K562 (cell line): ENCODE results near the gene RYR1. TPM values are rescaled to one million over a fixed set of nuclear protein-coding genes. Genes with fewer than 3 reads are reported as not detected.

ENCODE experiments used
- ATAC-seq: fragments of 200-7000 bp; cut with Tn5 transposase; 3 replicates; pipeline ENCODE4 v1.9.1; 2020; ENCODE audit warnings: moderate library complexity
- BruUV-seq: library from RNA; stranded (reverse); fragments of 400-500 nt; replicated peaks from 2 replicates; lab custom pipeline; 2021; lab: Mats Ljungman, UMichigan
- CTCF ChIA-PET: fragments of 300-600 bp; formaldehyde crosslinking; extraction: SDS; loops from one replicate; lab custom pipeline; 2021; ENCODE audit warnings: low intra/inter-chr PET ratio; lab: Yijun Ruan, JAX
- POLR2A ChIA-PET: fragments of 300-600, 350-650 bp; sonication (Branson Sonifier 250); formaldehyde crosslinking; extraction: SDS; loops from one replicate; lab custom pipeline; 2021; ENCODE audit warnings: antibody characterized with exemption, inconsistent platforms; lab: Yijun Ruan, JAX
- DNase-seq, 4 experiments: peaks; one replicate each; pipeline versions ENCODE4 v3.0.0 to v3.0.0-alpha.2; 2011 to 2018; ENCODE audit warnings: low spot score in 3 of 4, mixed read lengths in 3 of 4; ENCODE audit errors: extremely low read depth in 1 of 4
- FAIRE-seq: peaks from 2 replicates; lab custom pipeline; 2011; peaks lifted over from hg19 to GRCh38; lab: Jason Lieb, UNC
- H2AFZ ChIP-seq: 2 replicates; pipeline ENCODE4 v1.6.0; 2011; ENCODE audit warnings: low read depth, low read length, control low read depth, inconsistent platforms
- H3K27ac ChIP-seq: fragments of 200-600 bp; 3 replicates; pipeline ENCODE4 v1.8.0; 2011; ENCODE audit warnings: low read depth, mild to moderate bottlenecking, control low read depth, inconsistent platforms, low read length, moderate library complexity, mixed read lengths; ENCODE audit errors: extremely low read depth
- H3K27me3 ChIP-seq, 2 experiments: fragments of 300-600 bp in 1 of 2; 2 replicates in 1 of 2; 3 replicates in 1 of 2; pipeline versions ENCODE4 v1.6.0 to v1.8.0; 2011; ENCODE audit warnings: inconsistent platforms in 2 of 2, low read length in 2 of 2, mild to moderate bottlenecking in 1 of 2, mixed read lengths in 1 of 2, moderate library complexity in 1 of 2; ENCODE audit not compliant: control insufficient read depth in 2 of 2, insufficient read depth in 2 of 2
- H3K36me3 ChIP-seq: fragments of 300-600 bp; 3 replicates; pipeline ENCODE4 v1.8.0; 2011; ENCODE audit warnings: mild to moderate bottlenecking, low read length, inconsistent platforms; ENCODE audit not compliant: control insufficient read depth, insufficient read depth
- H3K4me1 ChIP-seq, 2 experiments: fragments of 200-600 bp in 1 of 2; replicated peaks in 1 of 2; 2 replicates in 1 of 2; 3 replicates in 1 of 2; pipeline versions ENCODE4 v1.5.1 to v1.8.0; 2011; ENCODE audit warnings: inconsistent platforms in 2 of 2, low read length in 2 of 2, mild to moderate bottlenecking in 1 of 2, mixed read lengths in 1 of 2, moderate library complexity in 1 of 2; ENCODE audit not compliant: control insufficient read depth in 2 of 2, insufficient read depth in 2 of 2
- H3K4me2 ChIP-seq: 2 replicates; pipeline ENCODE4 v1.6.1; 2011; ENCODE audit warnings: low read length, control low read depth, inconsistent platforms, mixed read lengths; ENCODE audit not compliant: insufficient read depth
- H3K4me3 ChIP-seq: fragments of 200-600 bp; sonication (generic), shearing (Covaris generic); 2 replicates; pipeline ENCODE4 v1.5.1; 2016; ENCODE audit warnings: control low read depth, inconsistent platforms
- H3K79me2 ChIP-seq: fragments of 200-600 bp; 3 replicates; pipeline ENCODE4 v1.8.0; 2011; ENCODE audit warnings: low read length, inconsistent platforms; ENCODE audit not compliant: control insufficient read depth, insufficient read depth
- H3K9ac ChIP-seq, 2 experiments: 2 replicates each; pipeline versions ENCODE4 v1.6.0 to v1.6.1; 2011; ENCODE audit warnings: low read depth in 2 of 2, low read length in 2 of 2, control low read depth in 1 of 2, inconsistent platforms in 1 of 2, mild to moderate bottlenecking in 1 of 2, mixed read lengths in 1 of 2; ENCODE audit not compliant: insufficient read depth in 1 of 2
- H3K9me1 ChIP-seq: one replicate; pipeline ENCODE4 v1.6.0; 2011; ENCODE audit warnings: inconsistent platforms, mild to moderate bottlenecking, low read length, moderate library complexity; ENCODE audit not compliant: control insufficient read depth, insufficient read depth
- H3K9me3 ChIP-seq: replicated peaks from 2 replicates; pipeline ENCODE4 v1.5.1; 2011; ENCODE audit warnings: low read depth, low read length, inconsistent platforms; ENCODE audit not compliant: control insufficient read depth, insufficient read depth
- H4K20me1 ChIP-seq: replicated peaks from 2 replicates; pipeline ENCODE4 v1.6.1; 2011; ENCODE audit warnings: low read length, inconsistent platforms, mixed read lengths; ENCODE audit not compliant: control insufficient read depth, insufficient read depth
- AFF4 ChIP-seq: sonication (generic); formaldehyde crosslinking; IDR thresholded peaks from 2 replicates; pipeline ENCODE4 v1.8.0; 2023; ENCODE audit warnings: mild to moderate bottlenecking, missing genetic modification reagents
- BCLAF1 ChIP-seq, 2 experiments: fragments of 450-650 bp in 1 of 2; IDR thresholded peaks; 2 replicates each; pipeline ENCODE4 v1.6.1; 2011 to 2017; ENCODE audit warnings: low read depth in 2 of 2, antibody characterized with exemption in 1 of 2, borderline replicate concordance in 1 of 2, low read length in 1 of 2, mild to moderate bottlenecking in 1 of 2, mixed read lengths in 1 of 2; ENCODE audit not compliant: control insufficient read depth in 1 of 2
- MYNN ChIP-seq, 2 experiments: sonication (generic); formaldehyde crosslinking in 1 of 2; IDR thresholded peaks; 2 replicates each; pipeline versions ENCODE4 v1.5.0 to v1.6.1; 2016 to 2020; ENCODE audit warnings: antibody characterized with exemption in 1 of 2, missing genetic modification reagents in 1 of 2
- SNAPC5 ChIP-seq: fragments of 250-450 bp; sonication (Bioruptor Pico); IDR thresholded peaks from 2 replicates; pipeline ENCODE4 v1.8.0; 2021; ENCODE audit warnings: moderate library complexity, mild to moderate bottlenecking, inconsistent platforms
- WGBS: fragments of 100-300 bp; shearing (Covaris generic); methylation state at CpG from one replicate; pipeline ENCODE4 v1.1.6; 2016; ENCODE audit warnings: low coverage, mixed read lengths; ENCODE audit not compliant: insufficient coverage; ENCODE audit errors: missing lambda C conversion rate; 5-methylcytosine and 5-hydroxymethylcytosine counted together
- in situ Hi-C: fragments of 300-500 bp; cut with MboI; formaldehyde crosslinking; loops from 4 replicates; pipeline ENCODE4 v1.15.0; 2018; ENCODE audit warnings: inconsistent platforms, mixed read lengths
- intact Hi-C: fragments of 100-400 bp; cut with micrococcal nuclease; formaldehyde crosslinking; loops from 2 replicates; pipeline ENCODE4 v1.14.2; 2022
- polyA plus RNA-seq, 8 experiments: library from polyadenylated mRNA; depleted of rRNA in 4 of 8; stranded (reverse) in 5 of 8; unstranded in 3 of 8; fragments of >200 nt; fragmentation: Nextera tagmentation in 2 of 8; fragmentation: Illumina TruSeq in 1 of 8; extraction: Ambion mirVana in 2 of 8; extraction: Trizol in 1 of 8; gene quantifications; 2 replicates each; pipeline versions ENCODE4 v1.2.1 to v1.2.3, GENCODE V29; 2011 to 2014; ENCODE audit warnings: inconsistent platforms in 1 of 8, missing spikeins in 1 of 8
- total RNA-seq, 7 experiments: library from RNA; depleted of rRNA in 6 of 7; stranded (reverse); fragments of >200 nt in 6 of 7; fragmentation: Illumina TruSeq in 2 of 7; extraction: Trizol in 2 of 7; gene quantifications; 2 replicates each; pipeline versions ENCODE4 v1.2.1 to v1.2.3, GENCODE V29; 2011 to 2021; ENCODE audit warnings: low replicate concordance in 1 of 7

Gene RYR1
- total and polyA plus RNA-seq, 9 of the 15 experiments (the other 6 are each of a cell fraction or from before 2014, with no cell fraction given): 0.11 to 7.4 (median 3.7) TPM

GRCh38 chr19:38557205-38557799, 123.8 kb downstream of the RYR1 start:
- ATAC-seq (peak; percentile 100), DNase-seq (peak; percentile 74 to 92 (median 80)), FAIRE-seq (peak; percentile 98)
- H3K4me1 ChIP-seq: peaks cover 14% of the 10 kb centered on the region in 2 experiments; a peak in 4 of 5 replicates
- peak overlapping the region; percentile 54; the same call in 2 of the 3 replicates for H3K27ac ChIP-seq
- peak overlapping the region; percentile 79 for H3K4me2 ChIP-seq
- H3K9ac ChIP-seq: peak overlapping the region in 1 of 2 experiments; percentile 35; a peak in 2 of 4 replicates
- no peaks in the 10 kb centered on the region for H3K79me2 ChIP-seq
- 10% methylated on average over 12 of the region's 12 CpGs for whole genome bisulfite sequencing
- ChIA-PET CTCF (interaction anchor here (1.0 to 1.2 kb wide), 2 partner anchors 77 to 331 kb away, joined by 3 to 6 read pairs; no protein-coding TSS in a partner anchor), POLR2A (interaction anchor here (0.5 to 1.7 kb wide), 6 partner anchors 11 to 174 kb away, joined by 3 to 6 read pairs (median 3); no protein-coding TSS in a partner anchor)
- H3K4me3 ChIP-seq: no peak overlapping the region
- no peaks in the 10 kb centered on the region for H3K9me3 ChIP-seq
- in situ Hi-C loops: no loop called here
- H3K36me3 ChIP-seq: no peaks in the 10 kb centered on the region
- H3K27me3 ChIP-seq: no peaks in the 10 kb centered on the region
- H4K20me1 ChIP-seq: no peaks in the 10 kb centered on the region
- peak overlapping the region; percentile 68 for H2AFZ ChIP-seq
- no TSS peak for BruUV-seq
- intact Hi-C loops: loop anchor here (2.0 to 5.0 kb wide), 2 partner anchors 39 to 60 kb away; partner anchors contain the start of genes EIF3K and MAP4K1
- no peaks in the 10 kb centered on the region for H3K9me1 ChIP-seq
- TF ChIP-seq MYNN (IDR thresholded peaks at IDR 0.05) (peak; percentile 35; the same call in 1 of the 2 replicates), MYNN (CRISPR knock-in tag; IDR thresholded peaks at IDR 0.05) (no peak), AFF4 (CRISPR knock-in tag) (0 out of 2 replicates have a peak, but pooled peaks have one; percentile 56), BCLAF1 (IDR thresholded peaks at IDR 0.05; ENCODE audit: borderline replicate concordance in 1 of 2, control insufficient read depth in 1 of 2, low read depth in 2 of 2, low read length in 1 of 2) (no peak), SNAPC5 (CRISPR knock-in tag) (no peak)
